SW 1271 (cell line): Measurements from ENCODE around the gene NDOR1.
"Not testable (repeated sequence)": the region's sequence is repeated elsewhere in the genome, so short reads cannot be mapped to it uniquely, and the experiment has no call there.

ENCODE experiments used
- DNase-seq, 2 experiments: peaks; one replicate each; lab custom pipeline; 2025; lab: John Stamatoyannopoulos, UW

The NDOR1 gene

DNA sequence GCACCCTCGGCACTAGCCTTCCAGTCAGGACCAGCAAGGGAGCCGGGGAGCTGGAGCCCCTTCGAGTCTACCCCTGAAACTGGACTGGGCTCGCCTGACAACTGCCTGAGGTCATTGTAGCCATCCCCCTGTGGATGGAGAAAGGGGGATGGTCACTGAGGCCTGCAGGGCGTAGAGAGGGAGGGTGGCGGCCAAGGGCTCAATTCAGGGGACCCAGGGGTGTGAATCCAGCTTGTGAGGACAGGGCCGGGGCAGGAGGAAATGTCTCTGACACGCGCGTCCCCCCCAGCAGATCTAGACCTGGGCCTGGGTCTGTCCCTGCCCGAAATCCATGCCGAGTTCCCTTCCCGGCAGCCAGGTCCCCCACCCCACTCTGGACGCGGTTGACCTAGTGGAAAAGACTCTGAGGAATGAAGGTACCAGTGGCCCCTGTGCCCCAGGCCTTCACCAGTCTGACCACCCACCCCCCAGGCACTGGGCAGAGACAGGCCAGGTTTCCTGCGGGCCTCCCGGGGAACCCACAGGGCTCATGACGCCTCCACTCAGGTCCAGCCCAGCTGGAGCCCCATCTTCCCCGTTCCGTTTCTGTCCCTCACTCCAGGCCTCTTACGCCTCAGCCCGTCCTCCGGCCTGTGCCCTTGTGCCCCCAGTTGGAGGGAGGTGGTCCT, 26.0 kb downstream of the NDOR1 start:
- DNase-seq = no peak

DNA sequence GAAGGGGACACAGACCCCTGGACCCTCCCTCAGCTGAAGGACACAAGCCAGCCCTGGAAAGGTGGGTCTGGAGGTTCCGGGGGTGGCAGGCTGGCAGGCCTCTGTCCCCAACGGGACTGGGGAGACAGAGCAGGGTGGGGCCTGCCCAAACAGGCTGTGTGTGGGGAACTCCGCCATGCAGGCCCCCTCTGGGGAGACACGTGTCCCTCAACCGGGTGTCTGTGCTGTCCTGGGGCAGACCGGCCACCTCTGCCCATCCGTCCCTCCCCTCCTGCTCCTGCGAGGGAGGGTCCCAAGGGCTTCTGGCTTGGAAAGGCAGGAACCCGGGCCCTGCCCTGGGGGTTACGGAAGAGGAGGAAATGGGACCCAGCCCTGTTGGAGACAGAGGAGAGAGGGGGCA, 26.6 kb downstream of the NDOR1 start:
- DNase-seq = no peak

DNA sequence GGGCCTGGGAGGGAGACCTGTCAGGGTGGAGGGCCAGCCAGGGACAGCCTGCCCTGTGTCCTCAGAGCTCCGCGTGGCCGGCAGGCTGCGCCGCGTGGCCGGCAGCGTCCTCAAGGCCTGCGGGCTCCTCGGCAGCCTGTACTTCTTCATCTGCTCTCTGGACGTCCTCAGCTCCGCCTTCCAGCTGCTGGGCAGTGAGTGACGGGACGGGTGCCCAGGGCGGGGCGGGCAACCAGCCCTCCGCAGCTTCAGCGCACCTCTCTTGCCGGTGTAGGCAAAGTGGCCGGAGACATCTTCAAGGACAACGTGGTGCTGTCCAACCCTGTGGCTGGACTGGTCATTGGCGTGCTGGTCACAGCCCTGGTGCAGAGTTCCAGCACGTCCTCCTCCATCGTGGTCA, 27.0 kb downstream of the NDOR1 start:
- DNase-seq = no peak

DNA sequence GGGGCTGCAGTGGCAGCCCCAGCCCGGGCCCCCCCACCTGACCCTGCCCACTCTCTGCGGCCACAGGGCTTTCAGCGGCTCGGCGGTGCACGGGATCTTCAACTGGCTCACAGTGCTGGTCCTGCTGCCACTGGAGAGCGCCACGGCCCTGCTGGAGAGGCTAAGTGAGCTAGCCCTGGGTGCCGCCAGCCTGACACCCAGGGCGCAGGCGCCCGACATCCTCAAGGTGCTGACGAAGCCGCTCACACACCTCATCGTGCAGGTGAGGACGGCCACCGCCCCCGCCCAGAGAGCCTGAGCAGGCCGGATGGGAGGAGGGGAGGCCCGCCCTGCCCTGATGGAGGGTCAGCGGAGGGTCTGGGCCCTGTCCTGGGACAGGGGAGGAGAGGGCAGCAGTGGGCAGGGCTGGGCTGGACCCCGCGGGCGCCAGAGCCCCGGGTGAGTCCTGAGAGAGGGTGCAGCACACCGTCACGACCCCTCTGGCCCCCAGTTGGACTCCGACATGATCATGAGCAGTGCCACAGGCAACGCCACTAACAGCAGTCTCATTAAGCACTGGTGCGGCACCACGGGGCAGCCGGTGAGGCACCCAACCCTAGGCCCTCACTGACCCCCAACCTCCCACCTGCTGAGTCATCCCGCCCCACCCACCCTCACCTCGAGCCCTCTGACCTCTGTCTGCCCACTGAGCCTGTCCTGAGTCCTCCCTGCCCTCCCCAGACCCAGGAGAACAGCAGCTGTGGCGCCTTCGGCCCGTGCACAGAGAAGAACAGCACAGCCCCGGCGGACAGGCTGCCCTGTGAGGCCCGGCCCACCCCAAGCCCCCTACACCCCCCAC, 27.9 kb downstream of the NDOR1 start:
- DNase-seq = no peak

DNA sequence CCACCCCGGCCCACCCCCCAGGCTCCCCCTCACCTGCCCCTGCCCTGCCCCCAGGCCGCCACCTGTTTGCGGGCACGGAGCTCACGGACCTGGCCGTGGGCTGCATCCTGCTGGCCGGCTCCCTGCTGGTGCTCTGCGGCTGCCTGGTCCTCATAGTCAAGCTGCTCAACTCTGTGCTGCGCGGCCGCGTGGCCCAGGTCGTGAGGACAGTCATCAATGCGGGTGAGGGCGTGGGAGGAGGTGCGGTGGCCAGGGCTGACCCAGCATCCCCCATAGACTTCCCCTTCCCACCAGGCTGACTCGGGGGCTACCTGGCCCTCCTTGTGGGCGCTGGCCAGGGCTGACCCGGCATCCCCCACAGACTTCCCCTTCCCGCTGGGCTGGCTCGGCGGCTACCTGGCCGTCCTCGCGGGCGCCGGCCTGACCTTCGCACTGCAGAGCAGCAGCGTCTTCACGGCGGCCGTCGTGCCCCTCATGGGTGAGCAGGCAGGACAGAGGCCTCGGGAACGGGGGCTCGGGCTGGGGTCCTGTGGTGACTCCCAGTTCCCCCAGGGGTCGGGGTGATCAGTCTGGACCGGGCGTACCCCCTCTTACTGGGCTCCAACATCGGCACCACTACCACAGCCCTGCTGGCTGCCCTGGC, 28.7 kb downstream of the NDOR1 start:
- DNase-seq = no peak

DNA sequence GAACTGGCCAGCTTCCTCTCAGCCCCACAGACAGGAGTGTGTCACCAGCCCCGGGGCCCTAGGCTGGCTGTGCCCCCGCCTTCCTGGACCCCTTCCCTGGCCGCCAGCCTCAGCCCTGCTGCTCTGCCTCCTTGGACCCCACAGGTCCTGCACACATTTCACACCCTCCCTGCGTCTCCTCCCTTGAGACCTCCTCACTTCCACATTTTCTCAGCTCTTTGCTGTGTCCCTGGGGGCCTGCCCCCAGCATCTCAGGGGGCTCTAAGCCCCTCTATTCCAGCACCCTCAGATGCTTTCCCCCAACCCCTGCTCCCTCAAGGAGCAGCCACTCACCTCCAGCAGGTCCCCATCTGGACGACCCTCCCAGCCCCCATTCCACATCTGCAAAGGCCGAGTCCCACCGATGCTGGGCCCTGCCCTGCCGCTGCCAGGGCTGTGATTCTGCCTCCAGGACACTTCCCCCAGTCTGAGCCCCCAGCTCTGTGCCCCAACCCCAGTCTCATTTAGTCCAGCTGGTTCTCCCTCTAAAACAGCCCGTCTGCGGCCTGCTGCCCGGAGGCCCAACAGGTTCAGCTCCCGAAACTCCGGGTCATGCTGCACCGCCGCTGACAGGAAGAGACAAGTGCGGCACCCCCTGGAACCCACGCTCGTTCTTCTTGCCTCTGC, 29.4 kb downstream of the NDOR1 start:
- DNase-seq = no peak

DNA sequence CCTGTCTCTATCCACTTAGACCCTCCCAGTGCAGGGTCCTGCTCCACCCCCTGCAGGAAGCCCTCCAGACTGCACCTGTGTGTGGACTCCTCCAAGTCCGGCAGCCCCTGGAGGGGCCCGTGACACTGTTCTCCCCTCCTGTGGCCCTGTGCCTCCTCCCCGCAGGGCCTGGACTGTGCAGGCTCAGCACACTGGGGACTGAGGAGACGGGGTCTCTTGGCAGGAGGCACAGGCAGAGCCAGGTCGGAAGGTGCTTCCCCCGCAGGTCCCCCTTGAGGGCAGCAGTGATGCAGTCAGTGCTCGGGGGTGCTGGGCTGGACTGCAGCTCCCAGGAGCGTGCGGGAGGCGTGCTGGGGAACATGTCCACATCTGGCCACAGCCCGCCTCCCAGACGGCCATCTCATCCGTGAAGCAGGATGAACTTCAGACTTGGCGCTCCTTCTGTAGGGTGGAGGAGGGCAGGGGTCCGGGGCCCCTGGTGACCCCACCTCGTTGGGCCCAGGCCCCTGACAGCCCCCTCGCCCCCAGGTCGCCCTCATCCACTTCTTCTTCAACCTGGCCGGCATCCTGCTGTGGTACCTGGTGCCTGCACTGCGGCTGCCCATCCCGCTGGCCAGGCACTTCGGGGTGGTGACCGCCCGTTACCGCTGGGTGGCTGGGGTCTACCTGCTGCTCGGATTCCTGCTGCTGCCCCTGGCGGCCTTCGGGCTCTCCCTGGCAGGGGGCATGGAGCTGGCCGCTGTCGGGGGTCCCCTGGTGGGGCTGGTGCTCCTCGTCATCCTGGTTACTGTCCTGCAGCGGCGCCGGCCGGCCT, 30.1 kb downstream of the NDOR1 start:
- no peak for DNase-seq

DNA sequence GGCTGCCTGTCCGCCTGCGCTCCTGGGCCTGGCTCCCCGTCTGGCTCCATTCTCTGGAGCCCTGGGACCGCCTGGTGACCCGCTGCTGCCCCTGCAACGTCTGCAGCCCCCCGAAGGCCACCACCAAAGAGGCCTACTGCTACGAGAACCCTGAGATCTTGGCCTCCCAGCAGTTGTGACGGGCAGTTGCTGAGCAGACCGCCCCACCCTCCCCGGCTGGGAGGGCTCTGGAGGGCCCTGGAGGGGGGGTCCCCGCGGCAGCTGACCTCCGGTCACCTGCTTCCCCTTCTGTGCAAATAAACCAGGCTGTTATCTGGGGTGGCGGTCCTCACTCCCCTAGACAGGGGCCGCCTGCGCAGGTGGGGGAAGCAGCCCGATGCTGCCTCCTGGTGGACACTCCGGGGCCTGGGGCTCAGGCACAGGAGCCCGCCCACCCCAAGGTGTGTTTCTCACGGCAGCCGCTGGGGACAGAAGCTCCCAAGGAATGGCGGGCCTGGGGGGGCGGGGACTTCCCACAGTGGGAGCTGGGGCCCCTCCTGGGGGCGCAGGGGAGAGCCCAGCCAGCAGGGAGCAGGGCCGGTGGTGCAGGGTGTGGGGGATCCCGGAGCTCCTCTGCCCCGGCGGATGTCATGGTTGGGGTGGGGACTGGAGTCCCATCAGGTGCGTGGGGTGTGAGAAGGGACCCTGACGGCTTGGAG, 30.9 kb downstream of the NDOR1 start:
- peak; percentile 64 to 76 for DNase-seq

DNA sequence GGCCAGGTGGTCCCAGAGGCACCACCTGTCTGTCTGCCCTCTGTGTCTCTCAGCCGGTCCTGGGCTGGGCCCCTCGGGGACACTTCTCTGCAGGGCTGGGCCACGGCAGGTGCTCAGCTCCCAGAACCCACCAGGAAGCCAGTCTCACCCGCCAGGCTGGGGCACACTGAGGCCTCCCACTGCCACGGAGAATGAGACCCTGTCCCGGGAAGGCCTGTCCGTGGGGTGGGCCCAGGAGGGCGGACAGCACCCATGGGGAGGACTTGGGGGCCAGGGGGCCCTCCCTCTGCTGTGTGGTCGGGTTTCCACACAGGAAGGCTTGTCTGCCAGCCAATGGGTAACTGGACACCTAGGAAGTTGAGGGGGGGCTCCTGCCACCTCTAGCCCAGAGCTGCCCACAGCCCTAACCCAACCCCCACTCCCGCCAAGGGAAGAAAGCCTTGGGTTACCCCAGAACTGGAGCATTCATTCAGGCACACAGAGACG, 31.5 kb downstream of the NDOR1 start:
- DNase-seq = no peak

DNA sequence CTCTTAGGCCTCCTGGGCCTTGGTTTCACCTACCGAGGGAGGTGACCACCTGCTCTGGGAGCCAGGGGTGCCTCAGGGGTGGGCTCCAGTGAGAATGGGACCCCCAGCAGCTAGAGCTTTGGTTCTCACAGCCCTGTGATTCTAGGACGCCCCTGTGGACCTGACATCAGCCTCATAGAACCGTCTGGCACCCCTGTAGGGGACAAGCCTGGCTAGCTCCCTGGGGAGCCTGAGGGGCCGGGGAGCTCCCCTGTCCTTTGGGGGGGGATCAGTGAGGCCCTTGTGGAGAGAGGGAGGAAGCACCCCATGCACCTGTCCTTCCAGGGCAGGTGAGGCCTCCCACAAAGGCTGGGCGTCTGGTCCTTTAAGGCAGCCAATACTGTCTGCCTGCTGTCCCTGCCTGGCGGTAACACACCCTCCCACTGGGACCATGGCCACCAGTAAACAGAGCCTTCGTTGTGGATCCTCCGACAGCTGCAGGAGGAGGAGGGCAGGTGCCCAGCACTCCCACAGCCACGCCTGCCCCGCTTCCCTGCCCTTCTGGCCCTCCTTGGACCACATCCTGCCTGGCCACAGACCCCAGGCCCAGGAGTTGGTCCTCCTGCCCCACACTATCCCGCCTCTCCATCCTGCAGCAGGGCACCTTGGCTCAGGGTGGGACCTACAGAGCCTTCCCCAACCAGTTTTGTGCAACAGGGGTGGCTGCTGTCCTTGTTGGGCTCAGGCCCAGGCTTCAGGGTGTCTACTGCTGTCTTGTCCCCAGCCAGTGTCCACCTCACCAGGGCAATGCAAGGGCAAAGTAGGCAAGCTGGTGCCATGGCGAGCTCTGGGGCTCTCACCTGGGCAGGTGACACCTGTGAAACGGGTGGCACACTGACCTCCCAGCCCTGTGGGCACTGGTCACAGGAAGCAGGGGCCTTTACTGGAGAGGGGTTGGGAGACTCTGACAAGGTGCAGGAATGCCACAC, 32.5 kb downstream of the NDOR1 start:
- peak in 1 of 2 experiments; percentile 29 for DNase-seq

DNA sequence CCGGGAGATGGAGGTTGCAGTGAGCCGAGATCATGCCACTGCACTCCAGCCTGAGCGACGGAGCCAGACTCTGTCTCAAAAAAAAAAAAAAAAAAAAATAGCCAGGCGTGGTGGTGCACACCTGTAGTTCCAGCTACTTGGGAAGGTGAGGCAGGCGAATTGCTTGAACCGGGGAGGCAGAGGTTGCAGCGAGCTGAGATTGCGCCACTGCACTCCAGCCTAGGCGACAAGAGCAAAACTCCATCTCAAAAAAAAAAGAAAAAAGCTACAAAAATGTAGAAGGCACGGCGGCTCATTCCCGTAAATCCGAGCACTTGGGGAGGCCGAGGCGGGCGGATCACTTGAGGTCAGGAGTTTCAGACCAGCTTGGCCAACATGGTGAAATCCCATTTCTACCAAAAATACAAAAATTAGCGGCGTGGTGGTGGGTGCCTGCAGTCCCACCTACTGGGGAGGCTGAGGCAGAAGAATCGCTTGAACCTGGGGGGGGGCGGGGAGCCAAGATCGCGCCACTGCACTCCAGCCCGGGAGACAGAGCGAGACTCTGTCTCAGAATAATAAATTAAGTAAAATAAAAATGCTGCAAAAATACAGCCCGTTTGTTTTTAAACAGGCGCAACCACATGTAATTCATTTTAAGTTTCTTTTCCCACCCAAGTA, 34.2 kb downstream of the NDOR1 start:
- DNase-seq = not testable (repeated sequence)

DNA sequence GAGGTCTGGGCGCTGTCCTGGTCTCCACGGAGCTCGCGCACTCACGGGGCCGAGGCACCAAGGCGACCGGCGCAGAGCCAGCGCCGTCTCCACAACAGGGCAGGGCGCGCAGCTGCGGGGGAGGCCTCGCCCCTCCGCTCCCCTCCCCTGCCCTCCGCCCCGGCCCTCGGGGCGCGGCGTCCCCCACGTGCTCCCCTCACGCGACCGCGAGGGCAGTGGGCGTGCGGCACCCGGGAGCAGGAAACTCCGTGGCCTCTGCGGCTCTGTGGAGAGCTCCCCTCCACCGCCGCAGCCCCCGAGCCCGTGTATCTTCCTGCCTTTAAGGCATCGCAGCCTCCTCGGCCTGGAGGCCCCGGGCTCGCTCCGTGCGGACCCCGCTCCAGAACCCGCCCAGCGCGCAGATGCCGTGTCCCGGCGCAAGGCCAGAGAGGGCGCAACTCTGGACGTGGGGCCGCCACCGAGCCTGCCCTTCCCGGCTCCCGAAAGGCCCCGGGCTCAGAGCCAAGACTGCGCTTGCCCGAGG, 34.9 kb downstream of the NDOR1 start:
- peak in 1 of 2 experiments; percentile 70 for DNase-seq

DNA sequence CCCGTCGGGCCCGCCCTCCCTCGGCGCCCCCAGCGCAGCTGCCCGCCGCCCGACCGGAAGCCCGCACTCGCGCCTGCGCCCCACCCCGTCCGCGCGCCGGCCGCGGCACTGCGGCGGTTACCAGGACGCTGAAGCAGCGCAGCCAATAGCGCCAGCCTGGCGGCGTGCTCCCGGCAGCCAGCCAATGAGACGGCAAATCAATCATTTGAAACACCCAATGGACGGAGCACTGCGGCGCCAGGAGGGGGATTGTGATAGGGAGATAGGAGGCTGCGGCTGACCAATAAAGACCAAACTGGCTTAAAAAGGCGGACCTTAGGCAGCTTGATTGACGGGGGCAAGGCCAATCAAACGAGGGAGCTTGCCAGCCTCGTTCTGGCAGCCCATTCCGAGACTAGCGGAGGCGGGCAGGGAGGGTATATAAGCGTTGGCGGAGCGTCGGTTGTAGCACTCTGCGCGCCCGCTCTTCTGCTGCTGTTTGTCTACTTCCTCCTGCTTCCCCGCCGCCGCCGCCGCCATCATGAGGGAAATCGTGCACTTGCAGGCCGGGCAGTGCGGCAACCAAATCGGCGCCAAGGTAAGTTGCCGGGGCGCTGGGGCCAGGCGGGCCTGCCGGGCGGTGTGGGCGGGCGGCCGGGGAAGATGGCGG, 35.5 kb downstream of the NDOR1 start, which contains the start of gene TUBB4B:
Gene TUBB4B, plus strand, starts transcription at position 447 of the 649 bp plus-strand sequence. Its CDS starts 74 bp downstream, at position 521.
- peak; percentile 99 to 100 for DNase-seq

DNA sequence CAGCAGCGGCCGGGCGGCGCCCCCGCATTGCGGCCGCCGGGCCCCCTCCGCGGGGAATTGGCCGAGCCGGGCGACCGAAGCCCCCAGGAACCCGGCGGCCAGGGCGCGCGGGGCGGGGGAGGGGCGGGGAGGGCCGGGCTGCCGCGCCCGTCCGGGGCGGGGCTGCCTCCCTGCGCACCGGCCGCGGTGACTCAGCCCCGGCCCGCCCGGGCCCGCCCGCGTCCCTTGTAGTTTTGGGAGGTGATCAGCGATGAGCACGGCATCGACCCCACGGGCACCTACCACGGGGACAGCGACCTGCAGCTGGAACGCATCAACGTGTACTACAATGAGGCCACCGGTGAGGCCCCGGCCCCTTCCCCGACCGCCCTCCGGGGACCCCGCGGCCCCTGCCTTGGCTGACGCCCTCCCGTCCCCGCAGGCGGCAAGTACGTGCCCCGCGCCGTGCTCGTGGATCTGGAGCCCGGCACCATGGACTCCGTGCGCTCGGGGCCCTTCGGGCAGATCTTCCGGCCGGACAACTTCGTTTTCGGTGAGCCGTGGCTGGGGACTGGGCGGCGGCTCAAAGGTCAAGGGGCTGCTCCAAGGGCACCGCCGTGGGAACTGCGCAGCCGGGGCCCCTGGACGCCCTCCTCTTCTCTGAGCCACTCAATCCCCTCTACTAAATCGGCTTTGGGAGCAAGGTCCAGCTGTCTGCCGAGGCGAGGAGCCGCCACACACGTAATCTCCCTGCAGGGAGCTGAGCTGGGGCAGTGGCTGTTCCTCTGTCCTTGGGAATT, 36.2 kb downstream of the NDOR1 start:
- DNase-seq = no peak

DNA sequence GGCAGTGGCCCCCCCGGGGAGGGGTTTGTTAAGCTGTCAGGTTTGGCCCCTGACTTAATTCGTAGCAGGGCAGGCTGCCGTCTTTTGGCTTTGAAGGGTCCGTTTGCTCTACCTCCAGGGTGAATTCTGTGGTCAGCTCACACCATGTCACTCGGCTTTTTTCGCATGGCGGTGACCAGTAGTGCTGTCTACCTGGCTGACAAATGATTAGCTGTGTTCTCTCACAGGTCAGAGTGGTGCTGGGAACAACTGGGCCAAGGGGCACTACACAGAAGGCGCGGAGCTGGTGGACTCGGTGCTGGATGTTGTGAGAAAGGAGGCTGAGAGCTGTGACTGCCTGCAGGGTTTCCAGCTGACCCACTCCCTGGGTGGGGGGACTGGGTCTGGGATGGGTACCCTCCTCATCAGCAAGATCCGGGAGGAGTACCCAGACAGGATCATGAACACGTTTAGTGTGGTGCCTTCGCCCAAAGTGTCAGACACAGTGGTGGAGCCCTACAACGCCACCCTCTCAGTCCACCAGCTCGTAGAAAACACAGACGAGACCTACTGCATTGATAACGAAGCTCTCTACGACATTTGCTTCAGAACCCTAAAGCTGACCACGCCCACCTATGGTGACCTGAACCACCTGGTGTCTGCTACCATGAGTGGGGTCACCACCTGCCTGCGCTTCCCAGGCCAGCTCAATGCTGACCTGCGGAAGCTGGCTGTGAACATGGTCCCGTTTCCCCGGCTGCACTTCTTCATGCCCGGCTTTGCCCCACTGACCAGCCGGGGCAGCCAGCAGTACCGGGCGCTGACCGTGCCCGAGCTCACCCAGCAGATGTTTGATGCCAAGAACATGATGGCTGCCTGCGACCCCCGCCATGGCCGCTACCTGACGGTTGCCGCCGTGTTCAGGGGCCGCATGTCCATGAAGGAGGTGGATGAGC, 37.0 kb downstream of the NDOR1 start:
- DNase-seq = no peak

DNA sequence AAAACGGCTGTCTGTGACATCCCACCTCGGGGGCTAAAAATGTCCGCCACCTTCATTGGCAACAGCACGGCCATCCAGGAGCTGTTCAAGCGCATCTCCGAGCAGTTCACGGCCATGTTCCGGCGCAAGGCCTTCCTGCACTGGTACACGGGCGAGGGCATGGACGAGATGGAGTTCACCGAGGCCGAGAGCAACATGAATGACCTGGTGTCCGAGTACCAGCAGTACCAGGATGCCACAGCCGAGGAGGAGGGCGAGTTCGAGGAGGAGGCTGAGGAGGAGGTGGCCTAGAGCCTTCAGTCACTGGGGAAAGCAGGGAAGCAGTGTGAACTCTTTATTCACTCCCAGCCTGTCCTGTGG, 37.7 kb downstream of the NDOR1 start:
- DNase-seq = not testable (repeated sequence)
